ENCODE results near the gene HTRA2.

HTRA2 gene

GRCh38 chr2:74500578-74500946, 29.2 kb upstream of the HTRA2 start:
- DNase-seq (ENCODE audit: low spot score), result no peak

GRCh38 chr2:74501335-74502071, 28.2 kb upstream of the HTRA2 start:
- DNase-seq (ENCODE audit: low spot score), result no peak

GRCh38 chr2:74502147-74502719, 27.5 kb upstream of the HTRA2 start:
- DNase-seq (ENCODE audit: low spot score), result peak; percentile 64

- DNase-seq (ENCODE audit: low spot score), result peak; percentile 94
These were observed 26.8 kb upstream of the HTRA2 start for GRCh38 chr2:74502720-74503505.

- peak; percentile 66 for DNase-seq (ENCODE audit: low spot score)
These were observed 25.9 kb upstream of the HTRA2 start for GRCh38 chr2:74503506-74504475.

GRCh38 chr2:74504591-74504990, 25.1 kb upstream of the HTRA2 start:
- DNase-seq (ENCODE audit: low spot score), result no peak

- no peak for DNase-seq (ENCODE audit: low spot score)
These were observed 24.1 kb upstream of the HTRA2 start for GRCh38 chr2:74505448-74506246.

- peak; percentile 98 for DNase-seq (ENCODE audit: low spot score)
These were observed 22.4 kb upstream of the HTRA2 start, which contains the start of gene PCGF1 for GRCh38 chr2:74507145-74507925. Gene PCGF1 (minus strand): TSS chr2:74507695. CDS start chr2:74507668, 27 bp downstream.

- DNase-seq (ENCODE audit: low spot score), result peak; percentile 79
These were observed 21.7 kb upstream of the HTRA2 start for GRCh38 chr2:74507926-74508520.

GRCh38 chr2:74510272-74510671, 19.5 kb upstream of the HTRA2 start:
- DNase-seq (ENCODE audit: low spot score), result no peak

- no peak for DNase-seq (ENCODE audit: low spot score)
These were observed 18.4 kb upstream of the HTRA2 start for GRCh38 chr2:74511104-74511989.

- DNase-seq (ENCODE audit: low spot score), result no peak
These were observed 16.8 kb upstream of the HTRA2 start for GRCh38 chr2:74512744-74513604.

GRCh38 chr2:74513605-74514367, 15.9 kb upstream of the HTRA2 start:
- DNase-seq (ENCODE audit: low spot score), result no peak

GRCh38 chr2:74514368-74515270, 15.1 kb upstream of the HTRA2 start, which contains the start of gene TLX2:
Gene TLX2 (plus strand): TSS chr2:74514450. CDS start chr2:74514807, 357 bp downstream.
- no peak for DNase-seq (ENCODE audit: low spot score)

GRCh38 chr2:74515271-74515980, 14.3 kb upstream of the HTRA2 start:
- no peak for DNase-seq (ENCODE audit: low spot score)
